Osteocyte (in vitro differentiated cells): Measurements from ENCODE around the gene DUSP18. TPM values are rescaled to one million over a fixed set of nuclear protein-coding genes. Genes with fewer than 3 reads are reported as not detected.
"Not testable (repeated sequence)": the region's sequence is repeated elsewhere in the genome, so short reads cannot be mapped to it uniquely, and the experiment has no call there.

Experiments used
- DNase-seq: peaks from one replicate; pipeline ENCODE4 v3.0.0; 2021; ENCODE audit warnings: mixed read lengths; ENCODE audit not compliant: unreplicated experiment; ENCODE audit errors: extremely low spot score
- H3K27ac Mint-ChIP-seq: one replicate; pipeline ENCODE4 v1.8.0; 2021; ENCODE audit warnings: mild to moderate bottlenecking, mixed read lengths; ENCODE audit not compliant: unreplicated experiment
- H3K27me3 Mint-ChIP-seq: one replicate; pipeline ENCODE4 v1.8.0; 2021; ENCODE audit warnings: mixed read lengths; ENCODE audit not compliant: unreplicated experiment
- H3K36me3 Mint-ChIP-seq: one replicate; pipeline ENCODE4 v1.8.0; 2021; ENCODE audit warnings: mixed read lengths; ENCODE audit not compliant: unreplicated experiment
- H3K4me1 Mint-ChIP-seq: one replicate; pipeline ENCODE4 v1.8.0; 2021; ENCODE audit warnings: mixed read lengths; ENCODE audit not compliant: unreplicated experiment
- H3K4me3 Mint-ChIP-seq: one replicate; pipeline ENCODE4 v1.8.0; 2021; ENCODE audit warnings: mild to moderate bottlenecking, moderate library complexity, mixed read lengths; ENCODE audit not compliant: unreplicated experiment
- H3K9me3 Mint-ChIP-seq: one replicate; pipeline ENCODE4 v1.8.0; 2021; ENCODE audit warnings: mixed read lengths; ENCODE audit not compliant: unreplicated experiment
- total RNA-seq: library from RNA; stranded (reverse); gene quantifications from 2 replicates; pipeline ENCODE4 v1.2.1, GENCODE V29; 2021
- TF ChIP-seq, protein P1 (sequence below): fragments of 200-600 bp; sonication (generic); IDR thresholded peaks from 2 replicates; pipeline ENCODE4 v1.5.0; 2021; ENCODE audit warnings: antibody characterized with exemption, mild to moderate bottlenecking, moderate library complexity

Gene DUSP18
- total RNA-seq, 1 donor from 2014 or later, result 10.7 TPM

DNA sequence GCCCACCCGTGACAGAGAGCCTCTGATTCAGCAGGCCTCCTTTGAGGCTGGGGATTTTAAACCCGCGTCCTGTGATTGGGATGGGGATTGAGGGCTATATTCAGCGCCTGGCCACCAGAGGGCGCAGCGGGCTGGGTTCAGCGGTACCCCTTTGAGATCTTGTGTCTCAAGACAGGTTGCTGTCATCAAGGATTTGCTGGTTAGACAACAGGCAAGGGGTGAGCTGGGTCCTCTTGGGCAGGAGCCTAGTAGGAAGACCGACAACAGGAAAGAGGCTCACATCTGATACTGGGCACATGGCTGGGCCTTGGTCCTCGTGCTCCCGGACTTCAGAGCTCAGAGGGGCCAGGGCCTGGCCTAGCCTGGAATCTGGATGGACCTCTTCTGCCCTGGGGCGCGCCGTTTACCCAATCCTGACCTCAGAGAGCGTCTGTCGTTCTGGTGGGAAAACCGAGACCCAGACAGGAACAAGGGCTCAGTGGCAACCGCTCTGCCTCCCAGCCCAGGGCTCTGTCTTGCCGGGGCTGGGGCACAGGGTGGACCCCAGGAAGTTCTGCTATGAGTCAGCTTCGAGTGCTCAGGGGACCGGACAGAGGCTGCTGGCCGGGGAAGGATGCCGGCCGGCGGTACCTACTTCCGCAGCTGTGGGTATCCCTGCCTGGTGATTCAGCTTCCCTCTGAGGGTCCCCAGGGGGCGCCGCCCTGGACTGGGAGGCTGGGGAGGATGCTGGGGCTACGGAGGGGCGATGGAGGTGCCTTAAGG lies 33.0 kb downstream of the DUSP18 start:
- Mint-ChIP-seq H3K27ac (peak overlapping the region; percentile 91), H3K4me3 (peak overlapping the region; percentile 76), H3K9me3 (no peaks in the 10 kb centered on the region), H3K27me3 (no peaks in the 10 kb centered on the region), H3K4me1 (peaks cover 28% of the 10 kb centered on the region), H3K36me3 (peaks cover 3% of the 10 kb centered on the region)
- peak; percentile 96 for DNase-seq
- TF ChIP-seq, protein P1, sequence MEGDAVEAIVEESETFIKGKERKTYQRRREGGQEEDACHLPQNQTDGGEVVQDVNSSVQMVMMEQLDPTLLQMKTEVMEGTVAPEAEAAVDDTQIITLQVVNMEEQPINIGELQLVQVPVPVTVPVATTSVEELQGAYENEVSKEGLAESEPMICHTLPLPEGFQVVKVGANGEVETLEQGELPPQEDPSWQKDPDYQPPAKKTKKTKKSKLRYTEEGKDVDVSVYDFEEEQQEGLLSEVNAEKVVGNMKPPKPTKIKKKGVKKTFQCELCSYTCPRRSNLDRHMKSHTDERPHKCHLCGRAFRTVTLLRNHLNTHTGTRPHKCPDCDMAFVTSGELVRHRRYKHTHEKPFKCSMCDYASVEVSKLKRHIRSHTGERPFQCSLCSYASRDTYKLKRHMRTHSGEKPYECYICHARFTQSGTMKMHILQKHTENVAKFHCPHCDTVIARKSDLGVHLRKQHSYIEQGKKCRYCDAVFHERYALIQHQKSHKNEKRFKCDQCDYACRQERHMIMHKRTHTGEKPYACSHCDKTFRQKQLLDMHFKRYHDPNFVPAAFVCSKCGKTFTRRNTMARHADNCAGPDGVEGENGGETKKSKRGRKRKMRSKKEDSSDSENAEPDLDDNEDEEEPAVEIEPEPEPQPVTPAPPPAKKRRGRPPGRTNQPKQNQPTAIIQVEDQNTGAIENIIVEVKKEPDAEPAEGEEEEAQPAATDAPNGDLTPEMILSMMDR, result peak; percentile 95

DNA sequence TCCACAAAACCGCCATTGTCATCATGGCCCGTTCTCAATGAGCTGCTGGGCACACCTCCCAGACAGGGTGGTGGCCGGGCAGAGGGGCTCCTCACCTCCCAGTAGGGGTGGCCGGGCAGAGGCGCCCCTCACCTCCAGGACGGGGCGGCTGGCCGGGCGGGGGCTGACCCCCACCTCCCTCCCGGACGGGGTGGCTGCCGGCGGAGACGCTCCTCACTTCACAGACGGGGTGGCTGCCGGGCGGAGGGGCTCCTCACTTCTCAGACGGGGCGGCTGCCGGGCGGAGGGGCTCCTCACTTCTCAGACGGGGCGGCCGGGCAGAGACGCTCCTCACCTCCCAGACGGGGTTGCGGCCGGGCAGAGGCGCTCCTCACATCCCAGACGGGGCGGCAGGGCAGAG lies 36.2 kb downstream of the DUSP18 start:
- H3K9me3 Mint-ChIP-seq, DNase-seq, H3K27me3 Mint-ChIP-seq, H3K27ac Mint-ChIP-seq, H3K4me3 Mint-ChIP-seq, H3K36me3 Mint-ChIP-seq: not testable (repeated sequence)
- peaks cover 20% of the 10 kb centered on the region for H3K4me1 Mint-ChIP-seq

DNA sequence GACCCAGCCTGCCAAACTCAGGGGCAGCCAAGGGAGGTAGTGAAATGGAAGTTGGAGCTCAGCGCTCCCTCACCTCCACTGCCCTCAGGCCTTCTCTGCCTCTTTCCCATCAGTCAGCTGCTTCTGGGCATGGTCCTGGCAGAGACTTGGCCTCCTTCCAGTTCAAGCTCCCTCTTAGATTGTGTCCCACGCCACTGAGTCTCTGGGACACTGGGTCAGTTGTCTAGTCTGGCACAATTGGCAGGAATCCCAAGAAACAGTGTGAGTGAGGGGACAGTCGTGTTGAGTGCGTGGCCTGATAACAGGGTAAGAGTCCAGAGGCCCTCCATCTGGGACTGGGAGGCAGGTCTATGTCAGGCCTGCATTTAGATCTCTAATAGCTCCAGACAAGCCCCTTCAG lies 39.2 kb downstream of the DUSP18 start:
- no peak for DNase-seq
- no peaks in the 10 kb centered on the region for H3K9me3 Mint-ChIP-seq
- no peaks in the 10 kb centered on the region for H3K27me3 Mint-ChIP-seq
- peaks cover 3% of the 10 kb centered on the region for H3K4me1 Mint-ChIP-seq
- H3K4me3 Mint-ChIP-seq, result no peak overlapping the region
- H3K27ac Mint-ChIP-seq, result no peak overlapping the region
- H3K36me3 Mint-ChIP-seq, result no peaks in the 10 kb centered on the region
- TF ChIP-seq, protein P1, result no peak

DNA sequence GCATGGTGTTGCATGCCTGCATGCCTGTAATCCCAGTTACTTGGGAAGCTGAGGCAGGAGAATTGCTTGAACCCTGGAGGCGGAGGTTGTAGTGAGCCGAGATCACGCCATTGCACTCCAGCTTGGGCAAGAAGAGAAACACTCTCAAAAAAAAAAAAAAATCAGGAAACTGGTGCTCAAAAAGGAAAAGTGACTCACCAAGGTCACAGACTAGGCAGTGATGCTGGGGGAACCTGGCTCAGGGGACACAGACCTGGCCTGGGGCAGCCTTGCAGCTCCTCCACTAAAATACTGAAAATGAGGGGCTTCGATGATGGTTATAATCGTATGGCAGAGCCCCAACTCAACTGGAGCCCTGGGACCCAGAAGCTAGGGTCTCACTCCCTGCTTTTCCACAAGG lies 40.2 kb downstream of the DUSP18 start:
- Mint-ChIP-seq H3K36me3 (no peaks in the 10 kb centered on the region), H3K9me3 (no peaks in the 10 kb centered on the region), H3K4me1 (peaks cover 3% of the 10 kb centered on the region), H3K4me3 (no peak overlapping the region), H3K27me3 (no peaks in the 10 kb centered on the region), H3K27ac (no peak overlapping the region)
- TF ChIP-seq, protein P1, result no peak
- no peak for DNase-seq

DNA sequence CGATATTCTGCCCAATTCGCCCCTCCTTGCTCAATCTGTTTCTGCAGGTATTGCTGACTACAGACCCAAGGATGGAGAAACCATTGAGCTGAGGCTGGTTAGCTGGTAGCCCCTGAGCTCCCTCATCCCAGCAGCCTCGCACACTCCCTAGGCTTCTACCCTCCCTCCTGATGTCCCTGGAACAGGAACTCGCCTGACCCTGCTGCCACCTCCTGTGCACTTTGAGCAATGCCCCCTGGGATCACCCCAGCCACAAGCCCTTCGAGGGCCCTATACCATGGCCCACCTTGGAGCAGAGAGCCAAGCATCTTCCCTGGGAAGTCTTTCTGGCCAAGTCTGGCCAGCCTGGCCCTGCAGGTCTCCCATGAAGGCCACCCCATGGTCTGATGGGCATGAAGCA lies 41.3 kb downstream of the DUSP18 start:
- H3K4me1 Mint-ChIP-seq, result peaks cover 3% of the 10 kb centered on the region
- TF ChIP-seq, protein P1, result no peak
- no peaks in the 10 kb centered on the region for H3K9me3 Mint-ChIP-seq

DNA sequence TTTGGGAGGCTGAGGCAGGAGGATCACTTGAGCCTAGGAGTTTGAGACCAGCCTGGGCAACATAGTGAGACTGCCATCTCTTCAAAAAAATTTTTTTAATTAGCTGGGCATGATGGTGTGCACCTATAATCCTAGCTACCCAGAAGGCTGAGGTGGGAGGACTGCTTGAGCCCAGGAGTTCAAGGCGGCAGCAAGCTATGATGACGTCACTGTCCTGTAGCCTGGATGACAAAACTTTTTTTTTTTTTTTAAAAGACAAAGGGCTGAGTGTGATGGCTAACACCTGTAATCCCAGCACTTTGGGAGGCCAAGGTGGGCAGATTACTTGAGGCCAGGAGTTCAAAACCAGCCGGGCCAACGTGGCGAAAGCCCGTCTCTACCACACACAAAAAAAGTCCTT lies 47.8 kb downstream of the DUSP18 start:
- not testable (repeated sequence) for H3K4me3 Mint-ChIP-seq, H3K27me3 Mint-ChIP-seq
- peaks cover 20% of the 10 kb centered on the region for H3K36me3 Mint-ChIP-seq

More for the DNA sequence above, 41.3 kb downstream of the DUSP18 start:
- Mint-ChIP-seq H3K36me3 (peaks cover 2% of the 10 kb centered on the region), H3K27me3 (no peaks in the 10 kb centered on the region), H3K4me3 (no peak overlapping the region), H3K27ac (no peak overlapping the region)
- no peak for DNase-seq

More for the DNA sequence above, 47.8 kb downstream of the DUSP18 start:
- H3K27ac Mint-ChIP-seq, H3K4me1 Mint-ChIP-seq, DNase-seq, H3K9me3 Mint-ChIP-seq: not testable (repeated sequence)
